Cardiac muscle cell (in vitro differentiated cells and primary cell): ENCODE data around the gene FCER2. TPM values are rescaled to one million over a fixed set of nuclear protein-coding genes. Genes with fewer than 3 reads are reported as not detected.

ENCODE experiments used
- DNase-seq, 2 donors: peaks; one replicate each; pipeline versions ENCODE4 v3.0.0 to v3.0.0-alpha.2; 2010 to 2017; ENCODE audit warnings: low read depth in 1 of 2, low spot score in 1 of 2
- H3K27ac ChIP-seq: fragments of 200-600 bp; sonication (generic); 2 replicates; pipeline ENCODE4 v1.5.1; 2016
- H3K27me3 ChIP-seq: fragments of 200-600 bp; sonication (generic); 2 replicates; pipeline ENCODE4 v1.6.0; 2016; ENCODE audit warnings: control low read depth
- H3K36me3 ChIP-seq: fragments of 200-600 bp; sonication (generic); 2 replicates; pipeline ENCODE4 v1.5.1; 2016; ENCODE audit warnings: control low read depth
- H3K4me1 ChIP-seq: fragments of 200-600 bp; sonication (generic); 2 replicates; pipeline ENCODE4 v1.8.1; 2017; ENCODE audit warnings: low read depth, mild to moderate bottlenecking, mixed run types
- H3K4me3 ChIP-seq: fragments of 200-600 bp; sonication (generic); 2 replicates; pipeline ENCODE4 v1.5.1; 2016; ENCODE audit warnings: mild to moderate bottlenecking
- H3K9me3 ChIP-seq: fragments of 200-600 bp; sonication (generic); 2 replicates; pipeline ENCODE4 v1.5.1; 2017; ENCODE audit warnings: low read depth, mild to moderate bottlenecking, control low read depth
- polyA plus RNA-seq: library from polyadenylated mRNA; unstranded; fragments of >200 nt; fragmentation: Nextera tagmentation; extraction: Ambion mirVana; gene quantifications from 2 replicates; pipeline ENCODE4 v1.2.1, GENCODE V29; 2016
- total RNA-seq: library from RNA; depleted of rRNA; stranded (reverse); fragments of >200 nt; gene quantifications from 2 replicates; pipeline ENCODE4 v1.2.3, GENCODE V29; 2016
- TF ChIP-seq, protein P1 (sequence below): IDR thresholded peaks from 2 replicates; pipeline ENCODE4 v1.5.1; 2012; ENCODE audit warnings: low read depth, mild to moderate bottlenecking, low read length

Gene FCER2
- total and polyA plus RNA-seq, 2 experiments from 2014 or later = not detected

DNA sequence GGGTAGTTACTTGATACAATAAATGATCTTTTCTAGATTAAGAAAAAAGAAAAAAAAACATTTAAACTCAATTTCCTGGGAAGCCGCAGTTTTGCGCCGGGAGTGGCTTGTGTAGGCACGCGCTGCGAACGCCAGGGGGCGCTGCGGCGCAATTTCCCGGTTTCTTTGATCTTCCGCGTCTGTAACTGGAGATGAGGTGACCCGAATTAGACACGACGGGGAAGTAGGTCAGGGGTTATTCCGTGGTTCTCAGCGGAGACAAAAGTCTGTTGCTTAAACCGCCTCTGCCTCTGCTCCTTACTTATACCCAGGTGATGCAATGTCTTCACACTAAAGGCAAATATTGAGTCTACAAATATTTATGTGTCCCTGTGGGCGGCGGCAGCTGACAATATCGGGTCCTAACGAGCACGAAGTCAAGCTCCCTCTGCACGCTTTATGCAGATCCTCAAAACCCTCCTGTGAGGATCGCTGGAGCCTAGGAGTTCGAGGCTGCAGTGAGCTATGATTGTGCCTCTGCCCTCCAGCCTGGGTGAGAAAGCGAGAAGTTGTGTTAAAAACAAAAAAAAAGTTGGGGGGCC is 49.8 kb downstream of the FCER2 start:
- H3K4me3 ChIP-seq = no peak overlapping the region
- H3K4me1 ChIP-seq = no peaks in the 10 kb centered on the region
- TF ChIP-seq, protein P1, sequence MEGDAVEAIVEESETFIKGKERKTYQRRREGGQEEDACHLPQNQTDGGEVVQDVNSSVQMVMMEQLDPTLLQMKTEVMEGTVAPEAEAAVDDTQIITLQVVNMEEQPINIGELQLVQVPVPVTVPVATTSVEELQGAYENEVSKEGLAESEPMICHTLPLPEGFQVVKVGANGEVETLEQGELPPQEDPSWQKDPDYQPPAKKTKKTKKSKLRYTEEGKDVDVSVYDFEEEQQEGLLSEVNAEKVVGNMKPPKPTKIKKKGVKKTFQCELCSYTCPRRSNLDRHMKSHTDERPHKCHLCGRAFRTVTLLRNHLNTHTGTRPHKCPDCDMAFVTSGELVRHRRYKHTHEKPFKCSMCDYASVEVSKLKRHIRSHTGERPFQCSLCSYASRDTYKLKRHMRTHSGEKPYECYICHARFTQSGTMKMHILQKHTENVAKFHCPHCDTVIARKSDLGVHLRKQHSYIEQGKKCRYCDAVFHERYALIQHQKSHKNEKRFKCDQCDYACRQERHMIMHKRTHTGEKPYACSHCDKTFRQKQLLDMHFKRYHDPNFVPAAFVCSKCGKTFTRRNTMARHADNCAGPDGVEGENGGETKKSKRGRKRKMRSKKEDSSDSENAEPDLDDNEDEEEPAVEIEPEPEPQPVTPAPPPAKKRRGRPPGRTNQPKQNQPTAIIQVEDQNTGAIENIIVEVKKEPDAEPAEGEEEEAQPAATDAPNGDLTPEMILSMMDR = peak; percentile 95
- H3K36me3 ChIP-seq = no peaks in the 10 kb centered on the region
- H3K9me3 ChIP-seq = no peaks in the 10 kb centered on the region
- H3K27ac ChIP-seq = no peak overlapping the region
- H3K27me3 ChIP-seq = peaks cover 34% of the 10 kb centered on the region
- DNase-seq = peak; percentile 83 to 85

DNA sequence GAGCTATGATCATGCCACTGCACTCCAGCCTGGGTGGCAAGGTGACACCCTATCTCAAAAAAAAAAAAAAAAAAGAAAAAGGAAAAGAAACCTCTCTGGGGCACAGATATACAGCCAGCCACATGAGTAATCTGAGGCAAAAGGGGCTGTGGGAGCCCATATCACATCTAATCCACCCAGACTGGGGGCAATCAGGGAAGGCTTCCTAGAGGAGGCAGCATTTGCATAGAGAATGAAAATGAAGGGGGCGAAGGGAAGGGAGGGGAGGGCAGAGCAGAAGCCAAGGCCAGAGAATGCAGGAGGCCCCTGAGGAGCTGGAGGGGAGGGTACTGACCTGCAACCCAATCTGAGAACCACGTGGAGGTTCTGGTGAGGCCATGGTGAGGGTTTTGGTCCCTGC is 51.8 kb downstream of the FCER2 start:
- peaks cover 28% of the 10 kb centered on the region for H3K27me3 ChIP-seq
- TF ChIP-seq, protein P1 = no peak
- no peak for DNase-seq
- H3K27ac ChIP-seq = no peak overlapping the region
- no peaks in the 10 kb centered on the region for H3K4me1 ChIP-seq
- no peaks in the 10 kb centered on the region for H3K36me3 ChIP-seq
- H3K4me3 ChIP-seq = no peak overlapping the region
- H3K9me3 ChIP-seq = no peaks in the 10 kb centered on the region

DNA sequence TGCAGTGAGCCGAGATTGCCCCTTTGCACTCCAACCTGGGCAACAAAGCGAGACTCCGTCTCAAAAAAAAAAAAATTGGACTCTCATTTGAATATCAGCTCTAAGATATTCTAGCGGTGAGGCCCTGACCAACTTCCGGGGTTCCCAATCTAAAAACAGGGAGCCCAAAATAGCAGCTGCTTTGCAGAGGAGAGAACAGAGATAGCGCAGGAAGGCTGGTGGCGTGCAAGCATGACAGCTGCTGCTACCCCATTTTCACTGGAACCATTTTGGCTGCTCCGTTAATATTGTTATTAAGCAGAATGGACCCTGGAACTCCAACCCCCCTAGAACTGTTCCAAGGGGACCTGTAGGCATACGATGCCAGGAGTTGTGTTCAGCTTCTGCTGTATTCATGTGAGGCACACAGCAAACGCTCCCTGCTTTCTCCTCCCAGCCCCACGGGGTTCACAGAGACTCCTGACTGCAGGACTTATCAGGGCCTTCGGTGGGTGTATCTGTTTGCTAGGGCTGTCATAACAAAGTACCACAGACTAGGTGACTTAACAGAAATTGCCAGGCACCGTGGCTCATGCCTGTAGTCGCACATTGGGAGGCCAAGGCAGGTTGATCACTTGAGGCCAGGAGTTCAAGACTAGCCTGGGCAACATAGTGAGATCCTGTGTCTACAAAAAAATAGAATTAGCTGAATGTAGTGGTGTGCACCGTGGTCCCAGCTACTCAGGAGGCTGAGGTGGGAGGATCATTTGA is 53.5 kb downstream of the FCER2 start:
- H3K36me3 ChIP-seq = no peaks in the 10 kb centered on the region
- no peak overlapping the region for H3K27ac ChIP-seq
- H3K9me3 ChIP-seq = no peaks in the 10 kb centered on the region
- H3K27me3 ChIP-seq = peaks cover 17% of the 10 kb centered on the region
- TF ChIP-seq, protein P1 = no peak
- no peak for DNase-seq
- no peaks in the 10 kb centered on the region for H3K4me1 ChIP-seq
- no peak overlapping the region for H3K4me3 ChIP-seq

DNA sequence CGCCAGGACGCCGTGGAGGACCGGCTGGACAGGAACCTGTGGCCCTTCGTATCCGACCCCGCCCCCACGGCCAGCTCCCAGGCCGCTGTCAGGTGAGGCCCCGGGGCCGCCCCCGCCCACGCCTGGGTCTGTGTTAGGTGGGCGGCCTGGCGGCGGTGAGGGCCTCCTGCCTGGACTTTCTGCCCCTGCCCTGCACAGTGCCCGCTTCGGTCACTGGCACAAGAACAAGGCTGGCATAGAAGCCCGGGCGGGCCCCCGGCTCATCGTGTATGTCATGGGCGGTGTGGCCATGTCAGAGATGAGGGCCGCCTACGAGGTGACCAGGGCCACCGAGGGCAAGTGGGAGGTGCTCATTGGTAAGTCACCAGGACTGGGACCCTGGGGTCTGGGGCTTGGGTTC is 54.8 kb downstream of the FCER2 start:
- Histone ChIP-seq H3K27me3 (peaks cover 17% of the 10 kb centered on the region), H3K4me1 (no peaks in the 10 kb centered on the region), H3K9me3 (no peaks in the 10 kb centered on the region), H3K4me3 (no peak overlapping the region), H3K36me3 (no peaks in the 10 kb centered on the region), H3K27ac (no peak overlapping the region)
- TF ChIP-seq, protein P1 = no peak
- DNase-seq = no peak

DNA sequence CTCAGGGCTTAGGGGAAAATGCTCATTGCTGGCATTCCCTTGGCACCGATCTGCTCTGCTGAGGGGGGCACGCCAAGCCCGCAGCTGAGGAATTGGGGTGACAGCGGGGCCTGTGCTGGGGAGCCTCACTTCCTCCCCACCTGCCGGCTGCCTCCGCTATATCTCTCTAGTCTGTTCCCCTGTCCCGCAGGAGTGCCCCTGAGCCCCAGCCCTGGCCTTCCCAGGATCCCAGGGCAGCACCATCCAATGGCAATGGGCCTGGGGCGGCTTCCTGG is 55.6 kb downstream of the FCER2 start:
- Histone ChIP-seq H3K36me3 (no peaks in the 10 kb centered on the region), H3K27ac (no peak overlapping the region), H3K4me3 (no peak overlapping the region), H3K4me1 (no peaks in the 10 kb centered on the region), H3K27me3 (peaks cover 11% of the 10 kb centered on the region), H3K9me3 (no peaks in the 10 kb centered on the region)
- TF ChIP-seq, protein P1 = no peak
- DNase-seq = no peak
